ENCODE measurements around the gene S100A5. TPM values are rescaled to one million over a fixed set of nuclear protein-coding genes. Genes with fewer than 3 reads are reported as not detected.

Gene S100A5
- total RNA-seq, 2 donors from 2014 or later, result not detected

GRCh38 chr1:153553830-153554541 lies 13.3 kb upstream of the S100A5 start:
- no peaks in the 10 kb centered on the region for H3K9me3 ChIP-seq
- H3K36me3 ChIP-seq, result no peaks in the 10 kb centered on the region
- H3K4me3 ChIP-seq, result no peak overlapping the region
- no peaks in the 10 kb centered on the region for H3K27me3 ChIP-seq
- H3K4me1 ChIP-seq, result no peaks in the 10 kb centered on the region
- no peak for TF ChIP-seq CTCF (IDR thresholded peaks at IDR 0.05)
- DNase-seq, result no peak
- H3K27ac ChIP-seq, result no peak overlapping the region
- intact Hi-C loops (cut with DNase I), result no loop called here
- H3K9ac ChIP-seq (ENCODE audit: low read depth in 2 of 2, low read length in 2 of 2), result peak overlapping the region in 1 of 2 donors; percentile 12

GRCh38 chr1:153553096-153553495 lies 12.4 kb upstream of the S100A5 start:
- H3K4me1 ChIP-seq, result no peaks in the 10 kb centered on the region
- no peak for DNase-seq
- no peak for TF ChIP-seq CTCF (IDR thresholded peaks at IDR 0.05)
- no peaks in the 10 kb centered on the region for H3K9me3 ChIP-seq
- H3K36me3 ChIP-seq, result no peaks in the 10 kb centered on the region
- no peaks in the 10 kb centered on the region for H3K27me3 ChIP-seq
- no peak overlapping the region for H3K9ac ChIP-seq (ENCODE audit: low read depth in 2 of 2, low read length in 2 of 2)
- H3K4me3 ChIP-seq, result no peak overlapping the region
- H3K27ac ChIP-seq, result no peak overlapping the region
- intact Hi-C loops (cut with DNase I), result no loop called here

GRCh38 chr1:153552335-153552734 lies 11.6 kb upstream of the S100A5 start:
- DNase-seq, result no peak
- intact Hi-C loops (cut with DNase I), result no loop called here
- no peak overlapping the region for H3K27ac ChIP-seq
- H3K36me3 ChIP-seq, result no peaks in the 10 kb centered on the region
- no peaks in the 10 kb centered on the region for H3K9me3 ChIP-seq
- no peak overlapping the region for H3K9ac ChIP-seq (ENCODE audit: low read depth in 2 of 2, low read length in 2 of 2)
- no peak for TF ChIP-seq CTCF (IDR thresholded peaks at IDR 0.05)
- no peak overlapping the region for H3K4me3 ChIP-seq
- H3K27me3 ChIP-seq, result no peaks in the 10 kb centered on the region
- H3K4me1 ChIP-seq, result no peaks in the 10 kb centered on the region

GRCh38 chr1:153550827-153551500 lies 10.2 kb upstream of the S100A5 start:
- DNase-seq, result no peak
- no peaks in the 10 kb centered on the region for H3K36me3 ChIP-seq
- intact Hi-C loops (cut with DNase I), result no loop called here
- H3K4me1 ChIP-seq, result no peaks in the 10 kb centered on the region
- H3K27ac ChIP-seq, result no peak overlapping the region
- H3K27me3 ChIP-seq, result no peaks in the 10 kb centered on the region
- H3K9me3 ChIP-seq, result no peaks in the 10 kb centered on the region
- no peak overlapping the region for H3K9ac ChIP-seq (ENCODE audit: low read depth in 2 of 2, low read length in 2 of 2)
- TF ChIP-seq CTCF (IDR thresholded peaks at IDR 0.05), result no peak
- no peak overlapping the region for H3K4me3 ChIP-seq

GRCh38 chr1:153550398-153550758 lies 9.6 kb upstream of the S100A5 start:
- H3K27ac ChIP-seq, result no peak overlapping the region
- no peaks in the 10 kb centered on the region for H3K27me3 ChIP-seq
- DNase-seq, result no peak
- no peaks in the 10 kb centered on the region for H3K36me3 ChIP-seq
- no peak overlapping the region for H3K9ac ChIP-seq (ENCODE audit: low read depth in 2 of 2, low read length in 2 of 2)
- intact Hi-C loops (cut with DNase I), result no loop called here
- H3K4me3 ChIP-seq, result no peak overlapping the region
- H3K9me3 ChIP-seq, result no peaks in the 10 kb centered on the region
- no peak for TF ChIP-seq CTCF (IDR thresholded peaks at IDR 0.05)
- H3K4me1 ChIP-seq, result peaks cover 6% of the 10 kb centered on the region
